Embryonic facial prominence (tissue), 1 donor: Measurements from ENCODE around the gene INTS6L.
"Not testable (repeated sequence)": the region's sequence is repeated elsewhere in the genome, so short reads cannot be mapped to it uniquely, and the experiment has no call there.

Source experiments
- DNase-seq: peaks from one replicate; pipeline ENCODE4 v3.0.0-alpha.2; 2016; ENCODE audit errors: extremely low spot score

INTS6L gene

DNA sequence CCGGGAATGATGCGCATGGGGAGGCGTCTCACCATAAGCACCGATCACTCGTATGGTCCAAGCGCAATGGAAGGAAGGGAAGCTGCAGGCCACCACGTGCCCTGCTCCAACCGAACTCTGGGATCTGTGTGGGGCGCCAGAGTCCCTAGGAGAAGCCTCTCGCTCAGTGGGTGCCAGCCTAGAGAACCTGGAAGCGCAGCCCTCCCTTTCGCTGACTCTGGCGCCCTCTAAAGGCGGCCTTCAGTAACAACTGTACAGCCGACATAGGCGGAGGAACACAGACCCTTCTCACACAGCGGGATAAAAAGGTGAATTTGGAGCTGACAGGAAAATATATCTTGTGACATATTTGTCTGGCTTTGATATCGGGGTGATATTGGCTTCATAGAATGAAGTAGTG, 76.0 kb downstream of the INTS6L start:
- no peak for DNase-seq

DNA sequence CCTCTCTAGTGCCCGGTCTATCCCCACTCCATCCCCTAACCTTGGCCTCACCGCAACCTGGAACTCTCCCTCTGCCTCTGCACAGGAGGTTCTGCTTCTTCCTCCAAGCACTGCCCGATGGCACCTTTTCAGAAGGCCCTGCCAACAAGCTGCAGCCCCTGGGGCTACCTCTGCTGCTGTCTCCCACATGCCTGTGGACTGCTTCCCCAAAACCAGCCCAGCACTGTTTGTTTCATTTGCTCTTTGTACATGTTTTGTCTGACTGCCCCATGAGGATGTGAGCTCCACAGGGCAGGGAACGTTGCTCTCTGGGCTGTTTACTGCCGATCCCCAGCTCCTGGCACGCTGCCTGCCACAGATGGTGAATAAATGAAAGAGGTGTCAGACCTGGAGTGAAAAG, 85.4 kb downstream of the INTS6L start:
- no peak for DNase-seq

DNA sequence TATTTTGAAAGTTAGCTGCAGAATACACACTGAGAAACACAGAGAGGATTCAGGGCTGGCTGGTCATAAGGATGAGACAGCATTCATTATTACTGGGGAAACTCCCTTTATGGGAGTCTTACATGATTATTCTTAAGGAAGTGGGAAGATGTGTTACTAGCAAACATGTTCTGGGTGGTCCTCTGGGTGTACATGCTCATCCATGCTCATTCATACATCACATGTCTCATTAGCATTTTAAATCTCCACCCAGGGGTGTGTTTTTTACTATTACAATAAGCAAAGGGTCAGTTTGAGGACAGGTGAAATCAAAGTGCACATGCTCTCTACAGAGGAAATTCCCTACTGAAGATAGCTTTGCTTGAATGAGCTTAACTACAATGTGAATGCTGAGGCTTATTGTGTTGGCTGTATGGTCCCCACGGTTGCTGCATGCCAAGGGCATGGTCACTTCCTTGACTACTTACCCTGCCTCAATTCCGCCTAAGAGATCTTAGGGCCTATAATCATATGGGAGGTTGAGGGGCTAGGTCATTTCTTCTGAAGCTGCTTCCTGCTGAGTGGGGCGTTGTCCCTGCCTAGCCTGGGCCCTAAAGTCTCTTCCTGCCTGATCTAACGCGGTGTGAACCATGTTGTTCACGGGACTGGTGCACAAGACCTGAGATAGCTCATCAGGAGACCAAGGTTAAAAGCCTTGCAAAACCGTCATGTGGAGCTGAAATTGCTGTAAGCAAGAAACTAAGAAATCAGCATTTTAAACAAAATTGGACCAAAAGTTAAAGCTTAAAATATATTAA, 104.1 kb downstream of the INTS6L start:
- DNase-seq, result not testable (repeated sequence)

- no peak for DNase-seq
Measured at GRCh38 chrX:135625995-135626394, 105.5 kb downstream of the INTS6L start.

DNA sequence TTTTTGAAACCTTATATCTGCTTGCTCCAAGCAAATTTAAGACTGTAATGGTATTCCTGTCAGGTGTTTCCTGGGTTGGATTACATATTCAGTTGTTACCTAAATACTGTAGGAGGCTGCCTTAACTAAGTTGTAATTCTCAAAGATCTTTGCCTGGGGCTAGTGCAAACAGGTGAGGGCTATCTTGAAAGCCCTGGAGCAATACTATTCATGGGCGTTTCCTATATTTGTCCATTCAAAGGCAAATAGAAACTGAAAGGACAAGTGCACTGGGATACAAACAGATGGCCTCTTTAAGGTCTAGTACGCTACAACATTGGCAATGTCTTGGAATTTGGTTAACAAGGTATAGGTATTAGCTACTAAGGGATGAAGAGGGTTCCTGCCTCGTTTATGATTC, 108.9 kb downstream of the INTS6L start:
- DNase-seq, result no peak
